Mucosa of gallbladder (tissue), 1 donor: ENCODE results near the gene MBNL1. TPM values are rescaled to one million over a fixed set of nuclear protein-coding genes. Genes with fewer than 3 reads are reported as not detected.

Experiments used
- DNase-seq: peaks from one replicate; pipeline ENCODE4 v3.0.0-alpha.2; 2020; ENCODE audit warnings: low spot score
- total RNA-seq: library from RNA; stranded (reverse); gene quantifications from one replicate; pipeline ENCODE4 v1.2.1, GENCODE V29; 2021
- donor health status: DM: no; HTN: no; CAD: no.

The MBNL1 gene
- total RNA-seq, 1 donor from 2014 or later: 223 TPM

GRCh38 chr3:152486364-152486763 is 217.6 kb downstream of the MBNL1 start:
- DNase-seq: no peak

DNA sequence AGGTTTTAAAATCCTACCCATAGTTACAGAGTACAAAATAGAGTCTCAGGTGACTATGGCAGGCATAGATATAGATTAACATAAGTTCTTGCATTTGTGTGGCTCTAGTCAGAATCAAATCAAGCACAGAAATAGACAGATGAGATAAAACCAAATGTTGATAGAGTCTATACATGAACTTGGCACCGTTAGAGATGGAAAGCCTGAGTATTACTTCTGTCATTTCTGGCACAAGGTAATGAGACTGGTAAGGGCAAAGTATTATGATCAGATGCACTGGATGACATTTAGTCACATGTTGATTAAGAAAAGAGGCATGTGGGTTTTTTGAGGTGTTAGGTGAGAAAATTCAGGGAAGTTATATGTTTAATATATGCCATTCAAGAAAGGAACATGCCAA is 219.7 kb downstream of the MBNL1 start:
- DNase-seq: no peak

DNA sequence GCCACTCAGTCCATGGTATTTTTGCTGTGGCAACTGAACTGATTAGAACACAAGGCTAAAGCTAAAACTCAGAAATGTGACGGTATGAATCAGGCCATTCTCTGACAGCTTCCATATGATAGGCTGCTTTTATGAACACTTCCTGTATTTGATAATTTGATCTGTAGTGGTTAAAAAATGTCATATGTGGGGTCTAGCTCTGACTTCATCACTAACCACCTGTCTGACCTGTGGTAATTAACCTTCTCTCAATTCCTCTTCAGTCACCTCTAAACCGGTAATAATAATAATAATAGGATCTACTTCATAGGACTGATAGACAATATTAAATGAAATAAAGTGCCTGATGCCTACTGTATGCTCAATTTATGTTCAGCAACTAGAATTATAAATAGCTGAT is 223.2 kb downstream of the MBNL1 start:
- DNase-seq: no peak

GRCh38 chr3:152496286-152496685 is 227.6 kb downstream of the MBNL1 start:
- no peak for DNase-seq

DNA sequence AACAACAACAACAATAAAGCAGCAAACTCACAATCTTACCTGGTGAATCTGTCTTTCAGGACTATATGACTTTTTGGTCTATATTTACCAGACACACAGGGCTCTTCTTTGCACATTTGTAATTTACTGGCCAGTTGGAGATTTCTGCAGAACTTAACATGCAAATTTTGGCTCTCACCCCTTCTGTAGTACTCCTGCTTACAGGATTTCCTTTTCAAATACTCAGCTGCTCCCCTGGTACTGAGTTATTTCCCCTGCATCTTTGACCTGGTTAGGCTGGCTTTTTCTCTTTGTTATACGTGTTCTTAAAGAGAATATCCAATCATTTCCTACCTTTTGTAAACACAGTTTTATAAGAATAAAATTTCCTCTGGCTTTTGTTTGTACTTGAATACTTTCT is 228.0 kb downstream of the MBNL1 start:
- no peak for DNase-seq

DNA sequence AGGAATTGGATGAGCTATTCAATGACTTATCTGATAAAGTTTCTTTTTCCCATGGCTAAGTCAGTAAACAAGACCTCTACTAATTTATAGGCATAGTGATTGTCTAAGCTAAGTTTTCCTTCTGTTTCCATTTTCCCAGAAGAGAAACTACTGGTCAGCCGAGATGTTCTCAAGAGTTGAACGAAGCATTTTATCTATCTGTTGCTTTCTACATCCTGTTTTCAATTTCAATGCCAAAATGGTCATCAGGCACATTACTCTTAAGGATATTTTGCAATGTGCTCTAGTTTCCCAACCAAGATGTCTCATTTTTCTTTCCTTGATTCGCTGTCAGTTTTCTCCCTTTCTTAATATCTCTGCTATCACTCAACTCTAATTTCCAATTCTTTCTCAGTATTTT is 228.7 kb downstream of the MBNL1 start:
- DNase-seq: no peak

DNA sequence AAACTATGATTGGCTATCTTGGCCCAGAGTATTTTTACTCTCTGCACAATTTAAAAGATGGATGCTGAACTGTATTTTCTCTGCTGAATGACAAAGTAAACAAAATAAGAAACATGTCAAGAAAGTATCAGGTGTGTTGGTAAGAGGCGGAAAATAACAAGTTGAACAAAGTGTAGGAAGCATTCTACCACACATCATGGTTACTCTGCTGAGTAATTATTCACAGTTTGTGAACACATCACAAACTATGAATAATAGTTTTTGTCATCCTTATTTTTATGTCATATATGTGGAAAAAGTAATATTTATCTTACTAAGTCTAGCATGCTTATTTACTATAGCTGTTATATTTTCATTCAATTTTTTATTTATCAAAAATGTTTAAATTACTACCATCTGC is 229.2 kb downstream of the MBNL1 start:
- DNase-seq: no peak

DNA sequence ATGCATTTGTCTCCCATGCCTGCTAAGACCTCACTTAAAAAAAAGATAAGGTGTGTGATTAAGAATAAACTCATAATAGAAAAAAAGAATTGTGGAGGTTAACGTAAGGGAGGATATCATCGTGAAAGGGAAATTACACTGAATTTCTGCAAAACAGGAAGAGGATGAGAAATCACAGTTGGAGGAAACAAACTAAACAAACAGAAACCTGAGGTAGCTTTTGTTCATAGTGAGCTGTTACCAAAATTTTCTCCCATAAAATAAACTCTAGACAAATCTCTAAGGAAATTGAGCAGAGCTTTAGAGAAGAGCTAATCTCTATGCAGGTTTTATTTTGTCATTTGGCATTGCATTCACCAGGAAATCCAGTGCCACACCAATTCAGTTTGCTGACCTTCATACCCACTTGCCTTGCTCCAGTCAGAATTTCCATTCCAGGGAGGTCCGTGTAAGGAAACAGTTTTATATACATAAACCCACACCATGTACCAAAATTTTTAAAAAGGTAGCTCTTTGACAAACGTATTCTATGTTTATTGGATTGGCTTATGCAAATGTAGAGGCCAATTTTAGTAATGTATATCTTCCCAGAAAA is 231.2 kb downstream of the MBNL1 start:
- DNase-seq: no peak

- DNase-seq: no peak
These were observed 237.2 kb downstream of the MBNL1 start for GRCh38 chr3:152505926-152506325.

DNA sequence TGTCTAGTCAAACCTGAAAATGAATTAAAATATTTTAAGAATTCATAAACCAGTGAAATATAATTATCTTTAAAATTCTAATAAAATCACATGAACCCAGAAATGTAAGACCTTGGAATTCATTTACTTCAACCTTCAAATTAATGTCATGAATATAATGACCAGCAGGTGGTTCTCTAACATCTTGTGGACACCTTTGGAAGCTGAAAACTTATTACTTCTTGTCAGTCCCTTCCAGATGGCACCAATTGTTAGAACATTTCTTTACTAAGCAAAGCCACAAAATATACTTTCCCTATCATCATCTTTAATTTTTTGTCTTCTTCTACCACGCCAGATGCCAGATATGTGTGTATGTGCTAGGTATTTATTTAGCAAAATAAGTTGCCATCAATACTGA is 240.0 kb downstream of the MBNL1 start:
- no peak for DNase-seq

GRCh38 chr3:152511904-152512303 is 243.2 kb downstream of the MBNL1 start:
- DNase-seq: no peak

DNA sequence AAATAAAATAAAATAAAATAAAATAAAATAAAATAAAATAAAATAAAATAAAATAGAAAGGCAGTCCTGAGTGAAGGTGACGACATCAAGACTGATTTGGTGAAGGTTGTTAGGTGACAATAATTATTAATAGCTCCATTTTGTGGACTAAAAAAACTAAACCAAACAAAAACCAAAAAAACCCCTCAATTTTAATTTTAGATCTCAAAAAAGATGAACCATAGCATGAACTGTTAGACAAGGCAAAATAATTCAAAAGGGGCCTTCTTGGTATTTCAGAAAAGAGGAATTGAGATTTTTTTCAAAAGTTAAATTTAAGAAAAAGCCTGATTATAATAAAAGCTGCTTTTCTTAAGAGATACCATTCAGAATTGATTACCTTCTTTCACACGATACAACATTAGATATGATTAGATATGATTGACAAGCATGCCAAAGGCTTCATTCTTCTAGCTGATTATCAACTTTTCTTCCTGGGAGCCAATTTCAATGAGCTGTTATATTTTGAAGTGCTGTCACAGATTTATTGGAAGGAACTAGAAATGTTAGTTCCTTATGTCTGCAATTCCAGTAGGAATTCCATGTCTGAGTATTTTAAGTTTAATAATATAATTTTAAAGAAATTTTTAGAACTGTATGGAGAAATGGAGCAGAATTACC is 244.7 kb downstream of the MBNL1 start:
- DNase-seq: no peak
